Measurements from ENCODE around the gene PEPD. TPM values are rescaled to one million over a fixed set of nuclear protein-coding genes. Genes with fewer than 3 reads are reported as not detected.

Gene PEPD
- total and polyA plus RNA-seq, 2 of the 4 experiments (the other 2 are of a cell fraction), result 36.7 to 88.4 TPM

- TF ChIP-seq RAD21 (IDR thresholded peaks at IDR 0.05; ENCODE audit: low read length) (no peak), BHLHE40 (IDR thresholded peaks at IDR 0.05; ENCODE audit: low read depth, low read length) (peak; percentile 90), NFE2L2 (IDR thresholded peaks at IDR 0.05; ENCODE audit: low read depth, low read length) (no peak), CHD1 (IDR thresholded peaks at IDR 0.05; ENCODE audit: low read depth, low read length) (no peak), FOS (IDR thresholded peaks at IDR 0.05; ENCODE audit: low read depth, low read length) (peak; percentile 18; the same call in 1 of the 2 replicates), MAFK (IDR thresholded peaks at IDR 0.05; ENCODE audit: low read depth, low read length) (no peak), RFX5 (IDR thresholded peaks at IDR 0.05; ENCODE audit: low read depth, low read length) (no peak)
Measured at GRCh38 chr19:33521480-33522370, at the start of gene PEPD (continued).
